ENCODE data around the gene ACHE.

GRCh38 chr7:100888988-100889750 lies 6.5 kb downstream of the ACHE start, which contains the start of gene UFSP1:
- TF ChIP-seq EZH2phosphoT487 (IDR thresholded peaks at IDR 0.05; ENCODE audit: insufficient read depth, low read depth): no peak
- no peak for TF ChIP-seq EZH2 (IDR thresholded peaks at IDR 0.05; ENCODE audit: insufficient read depth, poor library complexity, severe bottlenecking)
